ENCODE measurements around the gene PCGF3.
A peak's percentile ranks its signal among the peaks of the same experiment; 100 is the strongest.

The PCGF3 gene

GRCh38 chr4:659851-660250 lies 45.8 kb upstream of the PCGF3 start:
- H3K9ac ChIP-seq (ENCODE audit: insufficient read length, low read depth), result no peak overlapping the region
- no peak for TF ChIP-seq SUZ12 (IDR thresholded peaks at IDR 0.05; ENCODE audit: extremely low read depth, insufficient read depth, insufficient read length)
- no peak for TF ChIP-seq ZNF274 (IDR thresholded peaks at IDR 0.05; ENCODE audit: low read depth, low read length)
- no peak for TF ChIP-seq YY1 (IDR thresholded peaks at IDR 0.05; ENCODE audit: insufficient read depth, insufficient read length)
- no peaks in the 10 kb centered on the region for H3K9me3 ChIP-seq (ENCODE audit: insufficient read depth, low read length)
- no peaks in the 10 kb centered on the region for H3K27me3 ChIP-seq (ENCODE audit: insufficient read depth, insufficient read length)
- peaks cover 33% of the 10 kb centered on the region for H3K36me3 ChIP-seq (ENCODE audit: insufficient read depth, insufficient read length, low read length)
- no peak overlapping the region for H3K4me3 ChIP-seq (ENCODE audit: insufficient read length, low read depth)
- H3K4me1 ChIP-seq (ENCODE audit: insufficient read depth, insufficient read length), result peaks cover 15% of the 10 kb centered on the region
- no peak for DNase-seq (ENCODE audit: low read depth, low spot score)

- DNase-seq (ENCODE audit: low read depth, low spot score), result no peak
- Histone ChIP-seq H3K27me3 (ENCODE audit: insufficient read depth, insufficient read length) (no peaks in the 10 kb centered on the region), H3K4me3 (ENCODE audit: insufficient read length, low read depth) (no peak overlapping the region), H3K4me1 (ENCODE audit: insufficient read depth, insufficient read length) (peaks cover 10% of the 10 kb centered on the region), H3K9me3 (ENCODE audit: insufficient read depth, low read length) (no peaks in the 10 kb centered on the region), H3K9ac (ENCODE audit: insufficient read length, low read depth) (no peak overlapping the region), H3K36me3 (ENCODE audit: insufficient read depth, insufficient read length, low read length) (peaks cover 33% of the 10 kb centered on the region)
- TF ChIP-seq YY1 (IDR thresholded peaks at IDR 0.05; ENCODE audit: insufficient read depth, insufficient read length) (no peak), ZNF274 (IDR thresholded peaks at IDR 0.05; ENCODE audit: low read depth, low read length) (no peak), SUZ12 (IDR thresholded peaks at IDR 0.05; ENCODE audit: extremely low read depth, insufficient read depth, insufficient read length) (no peak)
Observed at GRCh38 chr4:660401-660800, 45.2 kb upstream of the PCGF3 start.

- TF ChIP-seq ZNF274 (IDR thresholded peaks at IDR 0.05; ENCODE audit: low read depth, low read length), result no peak
- TF ChIP-seq SUZ12 (IDR thresholded peaks at IDR 0.05; ENCODE audit: extremely low read depth, insufficient read depth, insufficient read length), result no peak
- no peak for TF ChIP-seq YY1 (IDR thresholded peaks at IDR 0.05; ENCODE audit: insufficient read depth, insufficient read length)
- Histone ChIP-seq H3K27me3 (ENCODE audit: insufficient read depth, insufficient read length) (no peaks in the 10 kb centered on the region), H3K4me1 (ENCODE audit: insufficient read depth, insufficient read length) (peaks cover 10% of the 10 kb centered on the region), H3K36me3 (ENCODE audit: insufficient read depth, insufficient read length, low read length) (peaks cover 31% of the 10 kb centered on the region), H3K9me3 (ENCODE audit: insufficient read depth, low read length) (no peaks in the 10 kb centered on the region), H3K4me3 (ENCODE audit: insufficient read length, low read depth) (no peak overlapping the region), H3K9ac (ENCODE audit: insufficient read length, low read depth) (no peak overlapping the region)
- DNase-seq (ENCODE audit: low read depth, low spot score), result no peak
Observed at GRCh38 chr4:661231-661630, 44.4 kb upstream of the PCGF3 start.

DNA sequence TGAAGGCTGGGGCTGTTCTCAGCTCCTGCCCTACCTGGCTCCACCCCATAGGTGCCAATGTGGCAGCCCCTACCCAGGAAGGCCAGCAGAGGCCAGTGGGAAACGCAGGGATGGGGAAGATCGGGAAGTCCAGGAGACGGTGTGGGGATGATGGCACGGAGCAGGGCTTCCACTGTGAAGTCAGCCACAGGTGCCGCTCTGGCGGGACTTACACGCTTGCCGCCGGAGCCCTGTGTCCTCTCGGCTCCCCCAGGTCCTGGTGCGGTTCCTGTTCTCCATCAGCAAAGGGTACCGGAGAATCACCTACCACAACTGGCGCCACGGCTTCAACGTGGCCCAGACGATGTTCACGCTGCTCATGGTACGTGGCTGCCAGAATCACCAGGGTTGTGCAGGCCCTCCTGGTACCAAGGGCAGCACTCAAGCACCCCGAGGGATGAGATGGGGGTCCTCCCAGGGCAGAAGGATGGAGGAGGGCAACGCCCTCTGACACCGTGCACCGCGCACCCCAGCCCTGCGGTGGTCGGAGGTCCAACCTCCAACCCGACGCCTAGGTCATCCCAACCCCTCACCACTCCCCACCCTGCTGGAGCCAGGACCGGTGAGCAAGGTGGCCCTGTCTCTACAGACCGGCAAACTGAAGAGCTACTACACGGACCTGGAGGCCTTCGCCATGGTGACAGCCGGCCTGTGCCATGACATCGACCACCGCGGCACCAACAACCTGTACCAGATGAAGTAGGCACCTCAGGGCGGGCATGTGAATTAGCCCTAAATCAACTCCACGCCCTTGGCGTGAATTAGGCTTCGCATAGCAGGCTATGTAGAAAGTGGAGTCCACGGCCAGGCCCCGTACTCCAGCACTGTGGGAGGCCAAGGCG lies 43.5 kb upstream of the PCGF3 start:
- peaks cover 13% of the 10 kb centered on the region for H3K4me1 ChIP-seq (ENCODE audit: insufficient read depth, insufficient read length)
- H3K9me3 ChIP-seq (ENCODE audit: insufficient read depth, low read length), result no peaks in the 10 kb centered on the region
- TF ChIP-seq ZNF274 (IDR thresholded peaks at IDR 0.05; ENCODE audit: low read depth, low read length), result no peak
- no peak for TF ChIP-seq YY1 (IDR thresholded peaks at IDR 0.05; ENCODE audit: insufficient read depth, insufficient read length)
- no peak for TF ChIP-seq SUZ12 (IDR thresholded peaks at IDR 0.05; ENCODE audit: extremely low read depth, insufficient read depth, insufficient read length)
- H3K9ac ChIP-seq (ENCODE audit: insufficient read length, low read depth), result no peak overlapping the region
- H3K27me3 ChIP-seq (ENCODE audit: insufficient read depth, insufficient read length), result no peaks in the 10 kb centered on the region
- H3K4me3 ChIP-seq (ENCODE audit: insufficient read length, low read depth), result no peak overlapping the region
- DNase-seq (ENCODE audit: low read depth, low spot score), result no peak
- peaks cover 31% of the 10 kb centered on the region for H3K36me3 ChIP-seq (ENCODE audit: insufficient read depth, insufficient read length, low read length)

DNA sequence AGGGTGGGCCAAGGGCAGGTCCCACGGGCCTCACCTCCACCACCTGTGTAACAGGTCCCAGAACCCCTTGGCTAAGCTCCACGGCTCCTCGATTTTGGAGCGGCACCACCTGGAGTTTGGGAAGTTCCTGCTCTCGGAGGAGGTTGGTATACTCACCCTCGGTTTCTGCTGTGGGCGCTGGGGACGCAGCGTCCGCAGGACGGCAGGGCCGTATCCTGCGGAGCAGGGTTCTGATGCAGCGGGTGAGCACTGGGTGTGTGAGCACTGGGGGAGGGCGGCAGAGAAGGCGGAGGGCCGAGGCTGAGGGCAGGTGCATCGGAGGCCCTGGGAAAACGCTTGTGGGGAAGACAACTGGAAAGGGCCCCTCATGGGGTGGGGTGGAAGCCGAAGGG lies 42.6 kb upstream of the PCGF3 start:
- H3K4me1 ChIP-seq (ENCODE audit: insufficient read depth, insufficient read length), result peaks cover 13% of the 10 kb centered on the region
- H3K27me3 ChIP-seq (ENCODE audit: insufficient read depth, insufficient read length), result no peaks in the 10 kb centered on the region
- TF ChIP-seq YY1 (IDR thresholded peaks at IDR 0.05; ENCODE audit: insufficient read depth, insufficient read length) (no peak), SUZ12 (IDR thresholded peaks at IDR 0.05; ENCODE audit: extremely low read depth, insufficient read depth, insufficient read length) (no peak), ZNF274 (IDR thresholded peaks at IDR 0.05; ENCODE audit: low read depth, low read length) (no peak)
- no peak for DNase-seq (ENCODE audit: low read depth, low spot score)
- H3K4me3 ChIP-seq (ENCODE audit: insufficient read length, low read depth), result peak overlapping the region; percentile 85
- no peaks in the 10 kb centered on the region for H3K9me3 ChIP-seq (ENCODE audit: insufficient read depth, low read length)
- H3K9ac ChIP-seq (ENCODE audit: insufficient read length, low read depth), result peak overlapping the region; percentile 85
- peaks cover 31% of the 10 kb centered on the region for H3K36me3 ChIP-seq (ENCODE audit: insufficient read depth, insufficient read length, low read length)

- Histone ChIP-seq H3K4me1 (ENCODE audit: insufficient read depth, insufficient read length) (peaks cover 13% of the 10 kb centered on the region), H3K27me3 (ENCODE audit: insufficient read depth, insufficient read length) (no peaks in the 10 kb centered on the region), H3K9ac (ENCODE audit: insufficient read length, low read depth) (peak overlapping the region; percentile 85), H3K9me3 (ENCODE audit: insufficient read depth, low read length) (no peaks in the 10 kb centered on the region), H3K4me3 (ENCODE audit: insufficient read length, low read depth) (peak overlapping the region; percentile 85), H3K36me3 (ENCODE audit: insufficient read depth, insufficient read length, low read length) (peaks cover 28% of the 10 kb centered on the region)
- peak; percentile 39 for DNase-seq (ENCODE audit: low read depth, low spot score)
- TF ChIP-seq YY1 (IDR thresholded peaks at IDR 0.05; ENCODE audit: insufficient read depth, insufficient read length) (no peak), SUZ12 (IDR thresholded peaks at IDR 0.05; ENCODE audit: extremely low read depth, insufficient read depth, insufficient read length) (no peak), ZNF274 (IDR thresholded peaks at IDR 0.05; ENCODE audit: low read depth, low read length) (no peak)
Observed at GRCh38 chr4:663438-664428, 41.9 kb upstream of the PCGF3 start.
